ENCODE data around the gene ZNF558.

The ZNF558 gene

DNA sequence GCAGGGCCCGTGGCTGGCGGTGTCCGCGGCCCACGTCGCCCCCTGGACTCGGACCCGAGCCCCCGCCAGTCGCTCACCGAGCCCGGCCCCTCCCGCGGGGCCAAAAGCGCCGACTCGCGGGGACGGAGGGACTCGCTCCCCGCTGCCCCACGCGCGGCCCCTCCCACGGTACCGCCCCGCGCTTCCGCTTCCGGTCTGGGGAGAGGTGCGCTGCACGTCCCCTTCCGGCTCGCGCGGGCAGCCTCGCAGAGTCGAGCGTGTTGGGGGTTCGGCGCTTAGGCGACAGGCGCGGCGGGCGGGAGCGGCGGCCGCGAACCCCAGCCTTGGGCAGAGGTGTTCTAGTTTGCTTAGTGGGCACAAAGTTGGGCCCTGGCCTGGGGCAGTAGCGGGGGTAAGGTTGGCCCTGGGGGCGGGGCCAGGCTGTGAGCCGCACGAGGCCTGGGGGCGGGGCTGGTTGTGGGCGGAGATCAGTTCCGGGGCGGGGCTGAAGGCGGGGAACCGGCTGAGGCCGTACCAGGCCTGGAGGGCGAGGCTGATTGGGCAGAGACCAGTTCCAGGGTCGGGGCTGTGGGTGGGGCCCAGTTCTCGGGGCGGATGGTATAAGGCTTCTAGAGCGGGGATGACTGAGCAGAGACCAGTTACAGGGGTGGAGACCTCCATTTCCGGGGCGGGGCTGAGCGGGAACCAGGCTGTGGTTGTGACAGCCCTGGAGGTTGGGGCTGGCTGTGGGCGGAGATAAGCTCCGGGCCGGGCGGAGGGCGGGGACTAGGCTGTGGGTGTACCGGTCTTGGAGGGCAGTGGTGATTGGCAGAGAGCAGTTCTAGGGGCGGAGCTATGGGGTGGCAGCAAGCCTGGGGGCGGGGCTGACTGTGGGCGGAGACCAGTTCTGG is at the start of gene ZNF558, which contains the start of gene MBD3L1:
TSS of gene ZNF558 (minus strand) at position 173 of the 890 bp plus-strand sequence. CDS start 9,645 bp downstream, outside the sequence.
TSS of gene MBD3L1 (plus strand) at position 246 of the 890 bp plus-strand sequence. CDS start 10,302 bp downstream, outside the sequence.
- DNase-seq, result peak; percentile 54

DNA sequence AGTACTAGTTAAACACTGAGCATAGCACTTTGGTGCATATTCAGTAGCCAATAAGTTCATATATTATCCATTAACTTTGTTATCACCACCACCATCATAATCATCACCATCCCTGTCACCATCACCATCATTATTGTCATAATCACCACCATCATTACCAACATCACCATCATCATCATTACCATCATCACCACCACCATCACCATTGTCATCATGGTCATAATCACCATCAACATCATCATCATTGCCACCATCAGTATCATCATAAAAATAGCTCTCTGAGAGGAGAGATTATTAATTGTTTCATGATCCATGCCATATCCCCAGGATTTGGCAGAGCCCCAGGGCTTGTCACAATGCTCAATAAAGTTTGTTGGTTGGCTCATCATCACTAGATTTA is 49.4 kb upstream of the ZNF558 start:
- no peak for DNase-seq

DNA sequence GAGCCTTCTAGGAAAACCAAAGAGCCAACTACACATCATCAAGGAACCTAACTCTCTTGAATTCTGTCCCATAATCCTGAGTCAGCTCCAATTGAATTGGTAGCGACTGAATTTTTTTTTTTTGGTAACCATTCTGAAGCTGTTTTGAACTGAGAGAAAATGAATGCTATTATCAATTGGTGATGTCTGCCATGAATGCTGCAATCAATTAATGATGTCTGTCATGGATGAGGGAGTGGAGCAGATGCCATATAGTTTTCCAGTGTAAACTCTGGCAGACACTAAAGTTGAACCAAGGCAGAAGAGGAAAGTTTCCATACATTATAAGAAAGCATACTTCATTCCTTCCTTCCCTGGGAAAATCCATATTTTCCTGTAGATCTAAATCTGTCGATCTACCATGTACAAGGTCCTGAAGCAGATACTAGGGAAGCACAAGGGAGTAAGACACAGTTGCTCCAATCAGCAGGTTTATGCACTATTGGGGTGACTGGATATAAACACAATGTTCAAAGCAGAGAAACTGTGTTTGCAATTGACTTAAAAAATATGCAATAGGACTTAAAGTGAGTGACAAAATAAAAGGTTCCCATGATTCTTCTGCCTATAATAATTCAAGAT is 48.9 kb upstream of the ZNF558 start:
- no peak for DNase-seq

DNA sequence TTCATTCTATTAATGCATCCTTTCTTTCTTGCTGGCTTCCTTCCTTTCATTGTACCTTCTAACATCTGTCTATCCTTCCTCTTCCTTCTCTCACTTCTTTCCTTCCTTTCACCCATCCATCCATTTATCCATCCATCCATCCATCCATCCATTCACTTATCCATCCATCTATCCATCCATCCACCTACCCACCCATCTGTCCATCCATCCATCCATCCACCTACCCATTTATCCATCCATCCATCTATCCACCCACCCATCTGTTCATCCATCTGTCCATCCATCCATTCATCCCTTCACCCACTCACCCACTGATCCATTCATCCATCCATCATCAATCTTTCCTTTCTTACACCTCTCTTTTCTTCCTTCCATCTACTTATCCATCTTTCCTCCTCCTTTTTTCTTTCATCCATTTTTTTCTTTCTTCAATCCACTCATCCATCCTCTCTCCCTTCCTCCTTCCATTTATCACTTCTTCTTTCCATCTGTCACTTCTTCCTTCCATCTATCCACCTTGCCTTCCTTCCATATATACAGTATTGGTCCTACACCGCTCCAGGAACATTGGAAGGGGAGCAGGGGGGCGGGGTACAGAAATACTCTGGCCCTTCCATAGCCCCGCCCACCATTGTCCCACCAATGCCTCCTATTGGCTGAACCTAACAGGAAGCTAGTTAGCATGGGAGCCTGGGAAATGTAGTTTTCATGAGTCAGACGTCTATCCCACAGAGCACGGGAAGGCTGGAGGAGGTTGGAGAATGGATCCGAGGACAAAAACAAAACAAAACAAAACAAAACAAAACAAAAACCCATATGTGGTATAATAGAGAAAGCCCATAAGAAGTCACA is 46.0 kb upstream of the ZNF558 start:
- no peak for DNase-seq

DNA sequence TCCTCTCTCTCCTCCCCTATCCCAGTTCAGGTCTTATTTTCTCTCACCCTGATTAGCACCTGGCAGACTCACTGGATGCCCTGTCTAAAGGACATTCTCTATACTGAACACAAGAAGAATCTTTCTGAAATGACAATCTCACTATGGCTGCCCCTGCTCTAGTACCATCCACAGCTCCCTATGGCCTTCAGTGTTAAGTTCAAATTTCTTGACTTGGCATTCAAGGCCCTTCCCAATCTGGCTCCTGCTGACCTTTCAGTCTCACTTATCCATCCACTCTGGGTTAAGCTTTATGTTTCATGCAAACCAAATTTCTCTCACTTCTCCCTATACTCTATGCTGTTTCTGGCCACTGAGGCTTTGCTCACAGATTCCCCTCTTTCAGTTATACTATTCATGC is 34.2 kb upstream of the ZNF558 start:
- no peak for DNase-seq

DNA sequence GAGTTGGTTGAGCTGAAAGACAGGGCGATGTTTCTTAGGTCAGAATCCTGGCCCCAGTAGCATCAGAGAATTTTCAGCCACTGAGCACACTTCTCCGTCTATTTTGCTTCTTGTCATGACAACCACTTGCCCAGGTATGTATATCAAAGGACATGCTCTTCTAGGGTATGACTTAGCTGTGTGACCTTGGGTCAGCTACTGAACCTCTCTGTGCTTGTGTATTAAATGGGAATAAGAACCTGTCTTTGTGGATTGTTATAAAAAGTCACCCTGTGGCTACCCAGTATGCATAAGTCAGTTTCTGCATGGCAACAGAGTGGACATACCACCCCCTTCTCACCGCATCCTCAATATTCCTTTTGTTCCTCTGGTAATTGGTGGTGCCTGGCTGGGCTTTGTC is 26.2 kb upstream of the ZNF558 start:
- no peak for DNase-seq

- no peak for DNase-seq
Observed at GRCh38 chr19:8850488-8850887, 18.4 kb upstream of the ZNF558 start.

DNA sequence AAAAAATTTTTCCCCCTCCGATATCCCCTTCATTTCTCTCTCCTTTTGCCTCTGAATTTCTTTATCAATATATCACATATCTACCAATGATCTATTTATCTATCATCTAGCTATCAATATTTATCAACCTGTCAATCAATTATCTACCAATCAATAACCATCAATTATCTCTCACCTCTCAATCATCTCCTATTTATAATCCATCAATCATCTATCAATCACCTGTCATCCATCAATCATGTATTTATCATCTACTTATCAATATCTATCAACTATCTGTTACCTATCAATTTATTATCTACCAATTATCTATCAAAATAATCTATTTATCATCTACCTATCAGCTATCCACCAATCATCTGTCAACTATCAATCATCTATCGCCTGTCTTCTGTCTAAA is 17.1 kb upstream of the ZNF558 start:
- no peak for DNase-seq

- no peak for DNase-seq
Observed at GRCh38 chr19:8846819-8847218, 14.7 kb upstream of the ZNF558 start.

DNA sequence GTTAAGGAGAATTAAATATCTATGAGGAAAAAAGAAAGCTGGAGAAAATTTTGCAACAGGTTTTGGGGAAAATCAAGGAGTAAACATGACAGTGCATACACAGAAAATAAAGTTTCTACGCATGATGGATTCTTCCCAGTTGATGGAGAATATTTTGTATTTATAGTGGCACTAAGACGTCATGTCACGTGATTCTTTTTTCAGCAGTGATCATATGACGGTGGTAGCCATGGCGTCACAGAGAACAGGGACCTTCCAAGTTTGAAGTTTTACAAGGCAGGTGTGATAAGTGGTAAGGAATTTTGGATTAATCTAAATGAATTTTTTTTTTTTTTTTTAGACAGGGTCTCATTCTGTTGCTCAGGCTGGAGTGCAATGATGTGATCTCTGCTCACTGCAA is 8.6 kb upstream of the ZNF558 start:
- DNase-seq, result no peak

DNA sequence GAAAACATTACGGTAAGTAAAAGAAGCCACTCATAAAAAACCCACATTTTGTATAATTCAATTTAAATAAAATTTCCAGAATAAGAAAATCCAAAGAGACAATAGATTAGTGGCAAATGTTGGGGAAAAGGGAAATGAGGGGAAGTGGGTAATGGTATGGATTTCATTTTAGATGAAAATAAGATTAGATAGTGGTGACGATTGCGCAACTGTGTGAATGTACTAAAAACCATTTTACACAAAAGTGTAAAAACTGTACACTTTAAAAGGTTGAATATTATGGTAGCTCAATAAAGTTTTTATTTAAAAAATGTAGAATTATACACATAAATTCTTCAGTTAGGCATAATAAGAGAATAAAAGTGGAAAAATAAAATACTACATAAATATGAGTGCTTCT is 3.8 kb upstream of the ZNF558 start:
- DNase-seq, result no peak

GRCh38 chr19:8835446-8835845 is 3.3 kb upstream of the ZNF558 start:
- DNase-seq, result no peak

DNA sequence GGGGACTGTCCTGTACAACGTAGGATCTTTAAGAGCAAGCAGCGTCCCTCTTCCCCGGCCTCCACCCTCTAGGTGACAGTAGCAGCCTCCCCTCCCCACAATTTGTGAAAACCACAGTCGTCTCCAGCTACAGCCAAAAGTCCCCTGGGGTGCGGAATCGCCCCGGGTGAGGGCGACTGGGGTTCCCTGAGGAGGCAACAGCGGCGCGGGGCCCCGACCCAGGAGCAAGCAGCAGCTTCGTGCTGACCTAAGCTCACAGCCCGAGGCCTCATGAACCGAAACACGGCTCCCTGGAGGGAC is 322 bp downstream of the ZNF558 start:
- DNase-seq, result no peak

DNA sequence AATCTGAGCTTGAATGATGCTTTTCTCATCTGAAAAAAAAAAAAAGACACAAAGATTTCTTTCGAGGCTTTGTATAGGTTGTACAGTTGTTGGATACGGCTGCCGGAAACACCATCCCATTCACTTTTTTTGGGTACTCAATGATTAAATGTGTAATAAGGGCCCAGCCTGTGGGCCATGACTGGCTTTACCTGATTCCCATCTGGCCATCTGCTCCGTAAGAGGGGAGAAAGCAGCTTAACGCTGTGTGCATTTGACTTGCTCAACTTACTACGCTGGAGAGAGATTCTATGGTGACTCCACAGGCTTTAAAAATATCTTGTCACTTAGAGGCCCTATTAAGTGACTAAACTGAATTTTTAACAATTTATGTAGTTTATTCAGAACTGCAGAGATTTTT is 731 bp downstream of the ZNF558 start:
- no peak for DNase-seq

- no peak for DNase-seq
Observed at GRCh38 chr19:8827277-8827676, 4.8 kb downstream of the ZNF558 start.

DNA sequence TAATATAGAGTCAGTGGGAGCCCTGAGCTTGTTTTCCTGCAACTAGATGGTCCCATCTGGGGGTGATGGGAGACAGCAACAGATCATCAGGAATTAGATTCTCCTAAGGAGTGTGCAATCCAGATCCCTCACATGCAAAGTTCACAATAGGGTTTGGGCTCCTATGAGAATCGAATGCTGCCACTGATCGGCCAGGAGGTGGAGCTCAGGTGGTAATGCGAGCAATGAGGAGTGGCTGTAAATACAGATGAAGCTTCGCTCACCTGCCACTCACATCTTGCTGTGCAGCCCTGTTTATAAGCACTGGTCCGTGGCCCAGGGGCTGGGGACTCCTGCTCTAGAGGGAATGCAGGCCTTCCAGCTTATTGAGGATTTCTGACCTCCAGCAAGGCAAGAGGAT is 5.7 kb downstream of the ZNF558 start:
- DNase-seq, result no peak

- no peak for DNase-seq
Observed at GRCh38 chr19:8821748-8822241, 10.3 kb downstream of the ZNF558 start.

DNA sequence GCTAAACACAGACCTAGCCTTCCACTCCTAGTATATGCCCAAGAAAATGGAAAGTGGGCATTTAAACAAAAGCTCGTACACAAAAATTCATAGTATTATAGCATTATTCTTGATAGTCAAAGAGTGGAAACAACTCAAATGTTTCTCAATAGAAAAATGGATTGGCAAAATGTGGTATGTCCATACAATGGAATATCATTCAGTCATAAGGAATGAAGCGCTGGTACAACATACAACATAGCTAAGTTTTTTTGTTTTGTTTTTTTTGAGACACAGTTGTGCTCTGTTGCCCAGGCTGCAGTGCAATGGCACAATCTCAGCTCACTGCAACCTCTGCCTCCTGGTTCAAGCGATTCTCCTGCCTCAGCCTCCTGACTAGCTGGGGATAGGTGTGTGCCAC is 11.9 kb downstream of the ZNF558 start:
- no peak for DNase-seq

- DNase-seq, result no peak
Observed at GRCh38 chr19:8815780-8816179, 16.3 kb downstream of the ZNF558 start.

DNA sequence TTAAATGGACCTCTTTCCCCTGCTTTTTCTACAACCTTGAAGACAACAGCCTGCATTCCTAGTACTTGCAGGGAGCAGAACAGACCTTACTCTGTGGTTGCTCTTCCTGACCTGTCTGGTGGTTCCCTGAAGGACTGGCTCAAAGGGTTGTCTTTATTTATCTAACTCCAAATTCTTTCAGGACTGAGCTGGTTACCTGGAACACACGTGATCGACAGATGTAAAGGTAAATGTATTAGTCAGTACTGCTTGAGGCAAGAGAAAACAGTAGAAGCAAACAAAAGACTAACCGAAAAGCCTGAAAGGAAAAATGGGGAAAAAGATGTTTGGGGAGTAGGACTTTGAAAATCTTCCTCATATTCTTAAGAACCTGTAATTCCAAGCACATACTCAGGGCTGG is 17.9 kb downstream of the ZNF558 start:
- no peak for DNase-seq

DNA sequence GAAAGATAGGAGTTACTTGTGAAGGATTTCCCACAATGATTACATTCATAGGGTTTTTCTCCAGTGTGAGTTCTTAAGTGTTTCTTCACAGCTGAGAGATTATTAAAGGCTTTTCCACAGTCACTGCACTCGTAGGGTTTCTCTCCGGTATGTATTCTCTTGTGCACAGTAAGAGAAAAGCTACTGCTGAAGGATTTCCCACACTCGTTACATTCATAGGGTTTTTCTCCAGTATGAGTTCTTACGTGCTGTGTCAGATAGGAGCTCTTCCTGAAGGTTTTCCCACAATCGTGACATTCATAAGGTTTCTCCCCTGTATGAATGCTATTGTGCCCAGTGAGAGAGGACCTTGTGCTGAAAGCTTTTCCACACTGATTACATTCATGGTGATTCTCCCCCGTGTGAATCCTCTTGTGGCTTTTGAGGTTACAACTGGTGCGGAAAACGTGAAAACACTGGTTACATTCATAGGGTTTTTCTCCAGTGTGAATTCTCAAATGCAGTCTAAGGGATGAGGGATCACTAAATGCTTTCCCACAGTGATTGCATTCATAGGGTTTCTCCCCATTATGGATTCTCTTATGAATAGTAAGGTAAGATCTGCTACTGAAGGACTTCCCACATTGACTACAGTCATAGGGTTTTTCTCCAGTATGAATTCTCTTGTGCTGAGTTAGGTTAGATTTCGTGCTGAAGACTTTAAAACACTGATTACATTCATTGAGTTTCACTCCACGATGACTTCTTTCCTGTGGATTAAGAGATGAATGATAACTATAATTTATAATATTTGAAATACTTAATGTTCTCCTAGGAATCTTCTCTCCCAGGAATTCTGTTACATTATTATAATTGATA is 20.6 kb downstream of the ZNF558 start:
- no peak for DNase-seq

DNA sequence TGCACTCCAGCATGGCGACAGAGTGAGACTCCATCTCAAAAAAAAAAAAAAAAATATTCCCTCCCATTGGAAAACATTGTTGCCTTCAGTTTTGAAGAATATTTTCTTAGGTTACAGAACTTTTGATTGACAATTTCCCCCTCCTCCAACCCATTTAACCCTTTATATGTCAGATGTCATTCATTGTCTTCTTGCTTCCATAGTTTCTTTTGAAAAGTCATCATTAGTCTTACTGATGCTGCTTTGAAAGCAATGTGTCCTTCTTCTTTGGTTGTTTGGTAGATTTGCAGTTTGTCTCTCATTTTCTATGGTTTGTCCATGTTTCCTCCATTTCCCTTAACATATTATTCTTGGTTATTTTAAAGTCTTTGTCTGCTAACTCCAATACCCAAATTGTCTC is 25.4 kb downstream of the ZNF558 start:
- DNase-seq, result no peak
